OCI-LY7 (cell line): ENCODE results near the gene DAB1. TPM values are rescaled to one million over a fixed set of nuclear protein-coding genes. Genes with fewer than 3 reads are reported as not detected.

Source experiments
- BruUV-seq: library from RNA; stranded (reverse); fragments of 400-500 nt; replicated peaks from 2 replicates; lab custom pipeline; 2021; lab: Mats Ljungman, UMichigan
- CTCF ChIA-PET: fragments of 300-600 bp; sonication (Branson Sonifier 250); formaldehyde crosslinking; loops from one replicate; lab custom pipeline; 2022; ENCODE audit warnings: antibody characterized with exemption; ENCODE audit not compliant: unreplicated experiment; lab: Charles Lee
- POLR2A ChIA-PET: fragments of 300-600 bp; sonication (Branson Sonifier 250); formaldehyde crosslinking; loops from one replicate; lab custom pipeline; 2022; ENCODE audit warnings: antibody characterized with exemption; lab: Charles Lee
- DNase-seq: peaks from one replicate; pipeline ENCODE4 v3.0.0-alpha.2; 2015; ENCODE audit warnings: low spot score
- H2AFZ ChIP-seq: fragments of 200-600 bp; sonication (generic), shearing (Covaris generic); 2 replicates; pipeline ENCODE4 v1.6.1; 2014; ENCODE audit warnings: mild to moderate bottlenecking, antibody characterized with exemption, low read length, moderate library complexity
- H3K27ac ChIP-seq: fragments of 200-600 bp; sonication (generic); 2 replicates; pipeline ENCODE4 v1.5.1; 2014; ENCODE audit warnings: mixed run types, low read depth, mild to moderate bottlenecking, moderate library complexity, low read length, inconsistent platforms; ENCODE audit not compliant: poor library complexity, severe bottlenecking
- H3K36me3 ChIP-seq: fragments of 200-600 bp; sonication (generic); 2 replicates; pipeline ENCODE4 v1.6.1; 2014; ENCODE audit warnings: mild to moderate bottlenecking, antibody characterized with exemption, low read length, moderate library complexity, mixed read lengths; ENCODE audit not compliant: insufficient read depth
- H3K4me1 ChIP-seq: fragments of 200-600 bp; sonication (generic); 2 replicates; pipeline ENCODE4 v1.5.1; 2014; ENCODE audit warnings: mild to moderate bottlenecking, low read length; ENCODE audit not compliant: insufficient read depth, poor library complexity, severe bottlenecking
- H3K4me2 ChIP-seq: fragments of 200-600 bp; sonication (generic); 2 replicates; pipeline ENCODE4 v1.6.1; 2014; ENCODE audit warnings: mild to moderate bottlenecking, low read length
- H3K4me3 ChIP-seq: fragments of 200-600 bp; sonication (generic); 2 replicates; pipeline ENCODE4 v1.5.1; 2014; ENCODE audit warnings: mild to moderate bottlenecking, low read depth, low read length; ENCODE audit not compliant: poor library complexity, severe bottlenecking
- H3K79me2 ChIP-seq: fragments of 200-600 bp; sonication (generic); 2 replicates; pipeline ENCODE4 v1.6.1; 2016; ENCODE audit warnings: low read depth, mild to moderate bottlenecking, low read length, moderate library complexity, mixed read lengths; ENCODE audit not compliant: insufficient read depth
- H3K9me2 ChIP-seq: fragments of 200-600 bp; sonication (generic); 2 replicates; pipeline ENCODE4 v1.6.1; 2016; ENCODE audit warnings: mild to moderate bottlenecking, low read length, mixed read lengths; ENCODE audit not compliant: insufficient read depth
- H3K9me3 ChIP-seq: fragments of 200-600 bp; sonication (generic); 2 replicates; pipeline ENCODE4 v1.6.1; 2014; ENCODE audit warnings: mild to moderate bottlenecking, mixed run types, low read length, mixed read lengths
- H4K20me1 ChIP-seq: fragments of 200-600 bp; sonication (generic); 2 replicates; pipeline ENCODE4 v1.6.1; 2014; ENCODE audit warnings: mild to moderate bottlenecking, antibody characterized with exemption, low read length, moderate library complexity, mixed read lengths; ENCODE audit not compliant: insufficient read depth
- EZH2phosphoT487 ChIP-seq: fragments of 200-600 bp; sonication (generic); IDR thresholded peaks from 2 replicates; pipeline ENCODE4 v1.6.1; 2018; ENCODE audit warnings: low read depth, borderline replicate concordance, mild to moderate bottlenecking, mixed run types, antibody characterized with exemption, low read length, moderate library complexity, mixed read lengths
- intact Hi-C: fragments of 100-400 bp; cut with micrococcal nuclease; formaldehyde crosslinking; loops from one replicate; pipeline ENCODE4 v1.10.0; 2022; ENCODE audit not compliant: unreplicated experiment
- total RNA-seq, 2 experiments: library from RNA; depleted of rRNA in 1 of 2; stranded (reverse); fragments of >200 nt in 1 of 2; shearing (Covaris generic) in 1 of 2; gene quantifications; 2 replicates each; pipeline ENCODE4 v1.2.3, GENCODE V29; 2014 to 2022
- TF ChIP-seq, protein P1 (sequence below): fragments of 200-600 bp; sonication (generic); conservative IDR thresholded peaks from 2 replicates; pipeline ENCODE4 v1.5.1; 2014; ENCODE audit warnings: mild to moderate bottlenecking, antibody characterized with exemption, low read length, moderate library complexity, mixed read lengths

DAB1 gene
- total RNA-seq, 2 experiments from 2014 or later, result not detected

DNA sequence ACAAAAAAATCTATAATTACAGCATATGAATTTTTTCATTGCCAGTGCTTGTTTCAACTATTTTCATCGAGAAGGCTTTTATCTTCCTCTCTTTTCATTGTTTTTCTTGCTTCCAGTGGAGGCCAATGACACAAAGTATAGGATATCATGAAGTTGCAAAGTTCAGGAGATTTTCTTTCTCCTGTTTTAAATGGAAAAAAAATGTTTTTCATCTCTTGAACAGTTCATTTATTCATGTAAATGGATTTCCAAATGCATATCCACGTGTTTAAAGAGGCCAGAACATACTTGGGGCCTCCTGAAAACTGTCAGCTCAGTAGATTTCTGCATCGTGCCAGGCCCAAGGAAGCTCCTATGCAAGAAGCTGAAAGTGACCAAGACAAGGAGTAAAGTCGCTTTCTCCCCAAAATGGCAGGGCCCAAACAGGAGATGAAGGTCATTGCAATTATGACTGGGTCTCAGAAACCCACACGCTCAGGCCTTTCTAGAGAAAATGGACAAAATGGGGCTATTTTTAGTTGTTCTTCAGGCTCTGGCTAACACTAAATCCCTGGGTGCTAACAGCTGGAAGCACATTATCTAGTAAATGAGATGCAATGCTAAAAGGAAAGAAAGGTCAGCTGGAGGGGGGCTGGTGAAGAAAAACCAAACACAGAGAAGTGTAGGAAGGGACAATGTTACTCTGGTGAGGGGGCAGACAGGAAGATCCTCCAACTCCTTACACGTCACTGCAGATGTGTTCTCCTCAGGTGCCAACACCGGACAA, 321.1 kb downstream of the DAB1 start:
- H3K4me3 ChIP-seq, result no peak overlapping the region
- no peaks in the 10 kb centered on the region for H3K36me3 ChIP-seq
- H3K9me2 ChIP-seq, result no peaks in the 10 kb centered on the region
- no TSS peak for BruUV-seq
- TF ChIP-seq, protein P1, sequence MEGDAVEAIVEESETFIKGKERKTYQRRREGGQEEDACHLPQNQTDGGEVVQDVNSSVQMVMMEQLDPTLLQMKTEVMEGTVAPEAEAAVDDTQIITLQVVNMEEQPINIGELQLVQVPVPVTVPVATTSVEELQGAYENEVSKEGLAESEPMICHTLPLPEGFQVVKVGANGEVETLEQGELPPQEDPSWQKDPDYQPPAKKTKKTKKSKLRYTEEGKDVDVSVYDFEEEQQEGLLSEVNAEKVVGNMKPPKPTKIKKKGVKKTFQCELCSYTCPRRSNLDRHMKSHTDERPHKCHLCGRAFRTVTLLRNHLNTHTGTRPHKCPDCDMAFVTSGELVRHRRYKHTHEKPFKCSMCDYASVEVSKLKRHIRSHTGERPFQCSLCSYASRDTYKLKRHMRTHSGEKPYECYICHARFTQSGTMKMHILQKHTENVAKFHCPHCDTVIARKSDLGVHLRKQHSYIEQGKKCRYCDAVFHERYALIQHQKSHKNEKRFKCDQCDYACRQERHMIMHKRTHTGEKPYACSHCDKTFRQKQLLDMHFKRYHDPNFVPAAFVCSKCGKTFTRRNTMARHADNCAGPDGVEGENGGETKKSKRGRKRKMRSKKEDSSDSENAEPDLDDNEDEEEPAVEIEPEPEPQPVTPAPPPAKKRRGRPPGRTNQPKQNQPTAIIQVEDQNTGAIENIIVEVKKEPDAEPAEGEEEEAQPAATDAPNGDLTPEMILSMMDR, result no peak
- no peak for TF ChIP-seq EZH2phosphoT487
- no peak overlapping the region for H3K4me2 ChIP-seq
- ChIA-PET CTCF (no interaction called here), POLR2A (no interaction called here)
- H3K4me1 ChIP-seq, result no peaks in the 10 kb centered on the region
- H3K79me2 ChIP-seq, result no peaks in the 10 kb centered on the region
- H2AFZ ChIP-seq, result no peak overlapping the region
- no peak for DNase-seq
- intact Hi-C loops, result no loop called here
- H3K9me3 ChIP-seq, result no peaks in the 10 kb centered on the region
- H3K27ac ChIP-seq, result no peak overlapping the region
- H4K20me1 ChIP-seq, result no peaks in the 10 kb centered on the region

DNA sequence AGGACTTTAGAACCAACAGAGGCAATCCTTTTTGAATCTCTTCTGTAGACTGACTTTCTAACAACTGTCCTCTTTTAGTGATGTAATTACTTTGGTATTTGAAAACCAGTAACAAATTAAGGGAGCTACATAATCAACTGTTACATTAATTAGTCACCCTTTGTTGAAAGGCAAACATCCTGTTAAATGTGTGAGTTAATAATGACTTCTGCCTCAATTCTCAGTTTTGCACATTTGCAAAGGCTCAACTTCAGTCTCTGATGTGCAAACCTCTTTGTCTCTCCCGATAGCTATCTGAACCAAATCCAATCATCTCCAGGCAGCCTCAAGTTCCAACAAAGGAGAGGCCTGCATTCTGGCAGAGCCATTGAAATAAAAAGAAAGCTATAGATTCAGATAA, 322.7 kb downstream of the DAB1 start:
- H3K4me1 ChIP-seq, result no peaks in the 10 kb centered on the region
- ChIA-PET CTCF (no interaction called here), POLR2A (interaction anchor here (0.6 kb wide), 1 partner anchor 142 kb away, joined by 3 read pairs; no protein-coding TSS in a partner anchor)
- H3K9me3 ChIP-seq, result no peaks in the 10 kb centered on the region
- H3K27ac ChIP-seq, result no peak overlapping the region
- no peak overlapping the region for H2AFZ ChIP-seq
- no peak for DNase-seq
- no peaks in the 10 kb centered on the region for H3K36me3 ChIP-seq
- H3K4me2 ChIP-seq, result no peak overlapping the region
- no peak overlapping the region for H3K4me3 ChIP-seq
- H3K79me2 ChIP-seq, result no peaks in the 10 kb centered on the region
- TF ChIP-seq EZH2phosphoT487, result no peak
- TF ChIP-seq, protein P1, result no peak
- no peaks in the 10 kb centered on the region for H3K9me2 ChIP-seq
- intact Hi-C loops, result no loop called here
- BruUV-seq, result no TSS peak
- no peaks in the 10 kb centered on the region for H4K20me1 ChIP-seq

GRCh38 chr1:57094749-57095148, 329.1 kb downstream of the DAB1 start:
- intact Hi-C loops, result no loop called here
- ChIA-PET CTCF (no interaction called here), POLR2A (no interaction called here)
- no peak for DNase-seq
- no peak overlapping the region for H2AFZ ChIP-seq
- no peaks in the 10 kb centered on the region for H3K79me2 ChIP-seq
- no peaks in the 10 kb centered on the region for H3K9me3 ChIP-seq
- no peak overlapping the region for H3K4me2 ChIP-seq
- H3K36me3 ChIP-seq, result no peaks in the 10 kb centered on the region
- H3K9me2 ChIP-seq, result no peaks in the 10 kb centered on the region
- H4K20me1 ChIP-seq, result no peaks in the 10 kb centered on the region
- TF ChIP-seq, protein P1, result no peak
- no peak for TF ChIP-seq EZH2phosphoT487
- no peaks in the 10 kb centered on the region for H3K4me1 ChIP-seq
- no peak overlapping the region for H3K4me3 ChIP-seq
- H3K27ac ChIP-seq, result no peak overlapping the region
- BruUV-seq, result no TSS peak
